PC-3 (cell line): ENCODE measurements around the gene DUSP6. TPM values are rescaled to one million over a fixed set of nuclear protein-coding genes. Genes with fewer than 3 reads are reported as not detected.
A peak's percentile ranks its signal among the peaks of the same experiment; 100 is the strongest.

Experiments used
- ATAC-seq: fragments of 200-7000 bp; cut with Tn5 transposase; 2 replicates; pipeline ENCODE4 v1.9.1; 2020; ENCODE audit warnings: mild to moderate bottlenecking, moderate library complexity
- BruUV-seq: library from RNA; stranded (reverse); fragments of 400-500 nt; replicated peaks from 2 replicates; lab custom pipeline; 2021; lab: Mats Ljungman, UMichigan
- CTCF ChIA-PET: fragments of 300-600 bp; sonication (Branson Sonifier 250); formaldehyde crosslinking; loops from one replicate; lab custom pipeline; 2022; ENCODE audit warnings: antibody characterized with exemption; lab: Charles Lee
- POLR2A ChIA-PET: fragments of 300-600 bp; sonication (Branson Sonifier 250); formaldehyde crosslinking; loops from one replicate; lab custom pipeline; 2022; ENCODE audit warnings: antibody characterized with exemption; ENCODE audit not compliant: unreplicated experiment; lab: Charles Lee
- DNase-seq: peaks from one replicate; pipeline ENCODE4 v3.0.0-alpha.2; 2015
- H2AFZ ChIP-seq: fragments of 300-600 bp; sonication (generic); 2 replicates; pipeline ENCODE4 v1.6.0; 2016; ENCODE audit warnings: antibody characterized with exemption, low read length
- H3F3A ChIP-seq: fragments of 300-600 bp; sonication (generic); one replicate; pipeline ENCODE4 v1.6.0; 2017; ENCODE audit warnings: antibody characterized with exemption, low read length, control low read depth, mild to moderate bottlenecking; ENCODE audit not compliant: unreplicated experiment
- H3K27ac ChIP-seq: fragments of 300-600 bp; sonication (generic); 2 replicates; pipeline ENCODE4 v1.5.1; 2016; ENCODE audit warnings: mild to moderate bottlenecking, low read length
- H3K27me3 ChIP-seq: fragments of 300-600 bp; sonication (generic); 2 replicates; pipeline ENCODE4 v1.6.1; 2016; ENCODE audit warnings: low read length, mixed read lengths
- H3K36me3 ChIP-seq: fragments of 300-600 bp; sonication (generic); 2 replicates; pipeline ENCODE4 v1.6.1; 2016; ENCODE audit warnings: low read depth, mixed run types, low read length, mixed read lengths
- H3K4me1 ChIP-seq: fragments of 300-600 bp; sonication (generic); 2 replicates; pipeline ENCODE4 v1.5.1; 2016; ENCODE audit warnings: low read length; ENCODE audit not compliant: insufficient read depth
- H3K4me2 ChIP-seq: fragments of 300-600 bp; sonication (generic); 2 replicates; pipeline ENCODE4 v1.6.0; 2016; ENCODE audit warnings: low read length
- H3K4me3 ChIP-seq: fragments of 300-600 bp; sonication (generic); 2 replicates; pipeline ENCODE4 v1.5.1; 2016; ENCODE audit warnings: mild to moderate bottlenecking, low read length, mixed read lengths
- H3K79me2 ChIP-seq: fragments of 300-600 bp; sonication (generic); 2 replicates; pipeline ENCODE4 v1.6.1; 2017; ENCODE audit warnings: low read length, mixed read lengths
- H3K9ac ChIP-seq: fragments of 300-600 bp; sonication (generic); 2 replicates; pipeline ENCODE4 v1.6.0; 2016; ENCODE audit warnings: mild to moderate bottlenecking, low read length
- H3K9me2 ChIP-seq: fragments of 300-600 bp; sonication (generic); replicated peaks from 2 replicates; pipeline ENCODE4 v1.6.1; 2016; ENCODE audit warnings: mixed run types, low read length, mixed read lengths
- H3K9me3 ChIP-seq: fragments of 300-600 bp; sonication (generic); 2 replicates; pipeline ENCODE4 v1.6.1; 2016; ENCODE audit warnings: low read length, mixed read lengths
- H4K20me1 ChIP-seq: fragments of 300-600 bp; sonication (generic); 2 replicates; pipeline ENCODE4 v1.6.1; 2016; ENCODE audit warnings: low read length, mixed read lengths
- CTCF ChIP-seq: fragments of 300-600 bp; sonication (generic); conservative IDR thresholded peaks from 2 replicates; pipeline ENCODE4 v1.5.1; 2017; ENCODE audit warnings: antibody characterized with exemption, low read depth, mild to moderate bottlenecking, low read length
- EZH2 ChIP-seq: fragments of 300-600 bp; sonication (generic); IDR thresholded peaks from one replicate; pipeline ENCODE4 v1.6.1; 2017; ENCODE audit warnings: antibody characterized with exemption, mild to moderate bottlenecking, low read length; ENCODE audit not compliant: unreplicated experiment
- EZH2phosphoT487 ChIP-seq: fragments of 300-600 bp; sonication (generic); IDR thresholded peaks from 2 replicates; pipeline ENCODE4 v1.6.1; 2018; ENCODE audit warnings: mild to moderate bottlenecking, antibody characterized with exemption, low read length, borderline replicate concordance
- intact Hi-C: fragments of 100-400 bp; cut with micrococcal nuclease; formaldehyde crosslinking; loops from 2 replicates; pipeline ENCODE4 v1.9.0; 2023
- total RNA-seq: library from RNA; depleted of rRNA; stranded (reverse); fragments of >200 nt; gene quantifications from 2 replicates; pipeline ENCODE4 v1.2.3, GENCODE V29; 2014

DUSP6 gene
- total RNA-seq, 1 experiment from 2014 or later, result 244 TPM

GRCh38 chr12:89348894-89349699, 3.2 kb downstream of the DUSP6 start:
- POLR2A ChIA-PET, result interaction anchor here (0.6 kb wide), 1 partner anchor 104 kb away, joined by 4 read pairs; no protein-coding TSS in a partner anchor
- peaks cover 53% of the 10 kb centered on the region for H4K20me1 ChIP-seq
- CTCF ChIA-PET, result no interaction called here
- no TSS peak for BruUV-seq
- H3F3A ChIP-seq, result peaks cover 9% of the 10 kb centered on the region
- no peak overlapping the region for H2AFZ ChIP-seq
- DNase-seq (no peak), ATAC-seq (no peak)
- H3K4me1 ChIP-seq, result peaks cover 45% of the 10 kb centered on the region
- peaks cover 57% of the 10 kb centered on the region for H3K79me2 ChIP-seq
- peak overlapping the region; percentile 98 for H3K4me3 ChIP-seq
- TF ChIP-seq EZH2phosphoT487 (no peak), EZH2 (no peak), CTCF (no peak)
- H3K27me3 ChIP-seq, result no peaks in the 10 kb centered on the region
- intact Hi-C loops, result loop anchor here (5.0 kb wide), 2 partner anchors 97 to 187 kb away; no protein-coding TSS in a partner anchor
- peaks cover 41% of the 10 kb centered on the region for H3K36me3 ChIP-seq
- no peaks in the 10 kb centered on the region for H3K9me3 ChIP-seq
- peak overlapping the region; percentile 84 for H3K27ac ChIP-seq
- H3K9ac ChIP-seq, result peak overlapping the region; percentile 90
- peak overlapping the region; percentile 91 for H3K4me2 ChIP-seq
- H3K9me2 ChIP-seq, result no peaks in the 10 kb centered on the region

GRCh38 chr12:89347325-89347829, 4.9 kb downstream of the DUSP6 start:
- intact Hi-C loops, result loop anchor here (2.0 to 5.0 kb wide), 3 partner anchors 95 to 185 kb away; no protein-coding TSS in a partner anchor
- Histone ChIP-seq H3K4me1 (peaks cover 37% of the 10 kb centered on the region), H3F3A (peaks cover 9% of the 10 kb centered on the region), H3K9me2 (no peaks in the 10 kb centered on the region), H2AFZ (no peak overlapping the region), H3K4me2 (peak overlapping the region; percentile 91), H3K9ac (no peak overlapping the region), H3K27ac (peak overlapping the region; percentile 37), H3K9me3 (no peaks in the 10 kb centered on the region), H3K27me3 (no peaks in the 10 kb centered on the region), H3K79me2 (peaks cover 57% of the 10 kb centered on the region), H3K36me3 (peaks cover 41% of the 10 kb centered on the region), H3K4me3 (peak overlapping the region; percentile 39), H4K20me1 (peaks cover 53% of the 10 kb centered on the region)
- POLR2A ChIA-PET, result interaction anchor here (0.5 to 0.6 kb wide), 3 partner anchors 100 to 362 kb away, joined by 3 to 9 read pairs (median 3); no protein-coding TSS in a partner anchor
- BruUV-seq, result no TSS peak
- ATAC-seq (no peak), DNase-seq (no peak)
- TF ChIP-seq CTCF (no peak), EZH2phosphoT487 (no peak), EZH2 (no peak)
- CTCF ChIA-PET, result interaction anchor here (1.0 kb wide), 1 partner anchor 328 kb away, joined by 3 read pairs; no protein-coding TSS in a partner anchor
